Adipose tissue (tissue), 3 donors: ENCODE measurements around the gene IGSF21. TPM values are rescaled to one million over a fixed set of nuclear protein-coding genes. Genes with fewer than 3 reads are reported as not detected.

Source experiments
- H3K27ac ChIP-seq: one replicate; pipeline ENCODE4 v1.5.1; 2013; ENCODE audit warnings: low read depth, low read length
- WGBS, 3 donors: extraction: QIAGEN DNeasy Blood & Tissue Kit; methylation state at CpG; one replicate each; pipeline ENCODE4 v1.1.7; 2013; 5-methylcytosine and 5-hydroxymethylcytosine counted together
- polyA plus RNA-seq, 3 donors: library from polyadenylated mRNA; stranded (reverse); fragments of 200-250 nt; gene quantifications; one replicate each; pipeline ENCODE4 v1.2.3, GENCODE V29; 2013
- donor health status: healthy with polysubstance abuse.
- donor health status: Bipolar disorder and iron deficiency.
- donor health status: healthy.

IGSF21 gene
- polyA plus RNA-seq, 3 donors = 0.46 to 0.90 (median 0.48) TPM

- 57 to 78% (median 61%) methylated on average over 6 of the region's 6 CpGs for WGBS, 3 donors
These were observed 26.9 kb downstream of the IGSF21 start for GRCh38 chr1:18134324-18135046.

GRCh38 chr1:18137759-18138345, 30.3 kb downstream of the IGSF21 start:
- WGBS, 3 donors = 63 to 66% (median 65%) methylated on average over 8 of the region's 8 CpGs
- H3K27ac ChIP-seq = no peak overlapping the region

More at GRCh38 chr1:18134324-18135046, 26.9 kb downstream of the IGSF21 start:
- H3K27ac ChIP-seq = no peak overlapping the region

GRCh38 chr1:18139198-18139981, 31.8 kb downstream of the IGSF21 start:
- 46 to 57% (median 50%) methylated on average over 14 of the region's 14 CpGs for WGBS, 3 donors
- no peak overlapping the region for H3K27ac ChIP-seq

- 58 to 75% (median 75%) methylated on average over 8 of the region's 8 CpGs for WGBS, 3 donors
- H3K27ac ChIP-seq = no peak overlapping the region
These were observed 32.8 kb downstream of the IGSF21 start for GRCh38 chr1:18140411-18140810.

- 85 to 89% (median 87%) methylated on average over 6 of the region's 6 CpGs for WGBS, 3 donors
These were observed 34.1 kb downstream of the IGSF21 start for GRCh38 chr1:18141661-18142060.

GRCh38 chr1:18142471-18142870, 34.9 kb downstream of the IGSF21 start:
- H3K27ac ChIP-seq = no peak overlapping the region
- WGBS, 3 donors = 62 to 75% (median 65%) methylated on average over 6 of the region's 6 CpGs

More at GRCh38 chr1:18141661-18142060, 34.1 kb downstream of the IGSF21 start:
- H3K27ac ChIP-seq = no peak overlapping the region

GRCh38 chr1:18142969-18143368, 35.4 kb downstream of the IGSF21 start:
- WGBS, 3 donors = 75 to 87% (median 79%) methylated on average over 8 of the region's 8 CpGs
- no peak overlapping the region for H3K27ac ChIP-seq

GRCh38 chr1:18144062-18144461, 36.5 kb downstream of the IGSF21 start:
- H3K27ac ChIP-seq = no peak overlapping the region
- 51 to 78% (median 74%) methylated on average over 6 of the region's 6 CpGs for WGBS, 3 donors

- 48 to 60% (median 58%) methylated on average over 13 of the region's 13 CpGs for WGBS, 3 donors
- H3K27ac ChIP-seq = no peak overlapping the region
These were observed 37.5 kb downstream of the IGSF21 start for GRCh38 chr1:18144916-18145647.

GRCh38 chr1:18145851-18146618, 38.4 kb downstream of the IGSF21 start:
- H3K27ac ChIP-seq = no peak overlapping the region
- WGBS, 3 donors = 46 to 72% (median 71%) methylated on average over 8 of the region's 8 CpGs

- WGBS, 3 donors = 73 to 79% (median 77%) methylated on average over 10 of the region's 10 CpGs
- H3K27ac ChIP-seq = no peak overlapping the region
These were observed 39.3 kb downstream of the IGSF21 start for GRCh38 chr1:18146886-18147285.

GRCh38 chr1:18147672-18148071, 40.1 kb downstream of the IGSF21 start:
- WGBS, 3 donors = 75 to 82% (median 81%) methylated on average over 4 of the region's 4 CpGs
- no peak overlapping the region for H3K27ac ChIP-seq

- 65 to 77% (median 75%) methylated on average over 5 of the region's 5 CpGs for WGBS, 3 donors
- H3K27ac ChIP-seq = no peak overlapping the region
These were observed 40.9 kb downstream of the IGSF21 start for GRCh38 chr1:18148461-18148860.

GRCh38 chr1:18149027-18149641, 41.5 kb downstream of the IGSF21 start:
- whole genome bisulfite sequencing, 3 donors = 46 to 73% (median 63%) methylated on average over 19 of the region's 19 CpGs
- no peak overlapping the region for H3K27ac ChIP-seq

- H3K27ac ChIP-seq = no peak overlapping the region
- 49 to 68% (median 68%) methylated on average over 8 of the region's 8 CpGs for WGBS, 3 donors
These were observed 44.0 kb downstream of the IGSF21 start for GRCh38 chr1:18151436-18152122.

- WGBS, 3 donors = 40 to 57% (median 46%) methylated on average over 3 of the region's 3 CpGs
- no peak overlapping the region for H3K27ac ChIP-seq
These were observed 47.0 kb downstream of the IGSF21 start for GRCh38 chr1:18154430-18155194.
